HepG2 (cell line): ENCODE results near the gene HEMK1. TPM values are rescaled to one million over a fixed set of nuclear protein-coding genes. Genes with fewer than 3 reads are reported as not detected.
A peak's percentile ranks its signal among the peaks of the same experiment; 100 is the strongest.

Experiments
- ARID2 ChIP-seq: sonication (generic); formaldehyde crosslinking; IDR thresholded peaks from 2 replicates; pipeline ENCODE4 v1.8.1; 2022; ENCODE audit warnings: mild to moderate bottlenecking, missing genetic modification reagents, borderline replicate concordance
- CEBPG ChIP-seq: IDR thresholded peaks from 2 replicates; pipeline ENCODE4 v1.6.1; 2016
- FOSL1 ChIP-seq: sonication (generic); formaldehyde crosslinking; IDR thresholded peaks from 2 replicates; pipeline ENCODE4 v1.9.0; 2021; ENCODE audit warnings: missing genetic modification reagents, borderline replicate concordance
- GATAD1 ChIP-seq: IDR thresholded peaks from 2 replicates; pipeline ENCODE4 v1.6.1; 2016; ENCODE audit warnings: missing genetic modification reagents, missing compliant biosample characterization
- HDAC6 ChIP-seq: fragments of 200-600 bp; sonication (generic); IDR thresholded peaks from 2 replicates; pipeline ENCODE4 v1.7.0; 2017; ENCODE audit warnings: mild to moderate bottlenecking, antibody characterized with exemption, low read length, low read depth
- KLF15 ChIP-seq: sonication (generic); formaldehyde crosslinking; IDR thresholded peaks from 2 replicates; pipeline ENCODE4 v1.8.1; 2023; ENCODE audit warnings: borderline replicate concordance, mild to moderate bottlenecking, inconsistent platforms, missing genetic modification reagents, mixed read lengths
- MBNL3 ChIP-seq: fragments of 250-450 bp; sonication (Bioruptor Pico); conservative IDR thresholded peaks from 2 replicates; pipeline ENCODE4 v1.8.0; 2022; ENCODE audit warnings: mild to moderate bottlenecking, inconsistent platforms
- MYC ChIP-seq: sonication (generic); formaldehyde crosslinking; IDR thresholded peaks from 2 replicates; pipeline ENCODE4 v1.9.0; 2021; ENCODE audit warnings: missing genetic modification reagents, borderline replicate concordance
- NR2F2 ChIP-seq: IDR thresholded peaks from 2 replicates; pipeline ENCODE4 v1.6.1; 2012; ENCODE audit warnings: low read depth, inconsistent platforms, borderline replicate concordance
- SALL1 ChIP-seq: sonication (generic); formaldehyde crosslinking; IDR thresholded peaks from 2 replicates; pipeline ENCODE4 v1.8.0; 2022; ENCODE audit warnings: mild to moderate bottlenecking, missing genetic modification reagents
- SMAD1 ChIP-seq: sonication (generic); formaldehyde crosslinking; IDR thresholded peaks from 2 replicates; pipeline ENCODE4 v1.4.0; 2020; ENCODE audit warnings: missing genetic modification reagents, low read depth, mild to moderate bottlenecking, borderline replicate concordance
- THAP11 ChIP-seq: IDR thresholded peaks from 2 replicates; pipeline ENCODE4 v1.6.1; 2016; ENCODE audit warnings: missing biosample characterization, missing genetic modification reagents
- ZNF136 ChIP-seq: sonication (generic); formaldehyde crosslinking; IDR thresholded peaks from 2 replicates; pipeline ENCODE4 v1.8.1; 2022; ENCODE audit warnings: low read depth, mild to moderate bottlenecking, moderate library complexity, missing genetic modification reagents
- ZNF251 ChIP-seq: sonication (generic); formaldehyde crosslinking; IDR thresholded peaks from 2 replicates; pipeline ENCODE4 v1.9.0; 2021; ENCODE audit warnings: mild to moderate bottlenecking, missing genetic modification reagents
- ZNF556 ChIP-seq: sonication (generic); formaldehyde crosslinking; IDR thresholded peaks from 2 replicates; pipeline ENCODE4 v1.4.0; 2020; ENCODE audit warnings: mild to moderate bottlenecking, missing genetic modification reagents, borderline replicate concordance
- ZNF570 ChIP-seq: sonication (generic); formaldehyde crosslinking; IDR thresholded peaks from 2 replicates; pipeline ENCODE4 v1.4.0; 2020; ENCODE audit warnings: mild to moderate bottlenecking, missing genetic modification reagents, borderline replicate concordance
- ZNF850 ChIP-seq: sonication (generic); formaldehyde crosslinking; conservative IDR thresholded peaks from 2 replicates; pipeline ENCODE4 v1.9.0; 2021; ENCODE audit warnings: mild to moderate bottlenecking, missing genetic modification reagents
- ZSCAN9 ChIP-seq: IDR thresholded peaks from 2 replicates; pipeline ENCODE4 v1.6.1; 2016; ENCODE audit warnings: borderline replicate concordance
- polyA plus RNA-seq, 8 experiments: library from polyadenylated mRNA; depleted of rRNA in 3 of 8; stranded (reverse) in 7 of 8; unstranded in 1 of 8; fragments of >200 nt; fragmentation: Illumina TruSeq in 4 of 8; extraction: Trizol in 4 of 8; gene quantifications; 2 replicates each; pipeline versions ENCODE4 v1.2.1 to v1.2.3, GENCODE V29; 2011 to 2016; ENCODE audit warnings: low read depth in 4 of 8, missing spikeins in 1 of 8, mixed read lengths in 1 of 8; ENCODE audit not compliant: insufficient read depth in 1 of 8
- total RNA-seq, 5 experiments: library from RNA; depleted of rRNA; stranded (reverse); fragments of >200 nt; fragmentation: Illumina TruSeq; extraction: Trizol; gene quantifications; 2 replicates each; pipeline ENCODE4 v1.2.3, GENCODE V29; 2016; ENCODE audit warnings: low read depth in 1 of 5
- TF ChIP-seq, protein P1 (sequence below): sonication (generic); formaldehyde crosslinking; conservative IDR thresholded peaks from 2 replicates; pipeline ENCODE4 v1.8.0; 2022; ENCODE audit warnings: missing genetic modification reagents
- TF ChIP-seq, protein P2 (sequence below): sonication (generic); formaldehyde crosslinking; IDR thresholded peaks from 2 replicates; pipeline ENCODE4 v1.4.0; 2020; ENCODE audit warnings: missing genetic modification reagents
- TF ChIP-seq, protein P3 (sequence below): sonication (generic); formaldehyde crosslinking; IDR thresholded peaks from 2 replicates; pipeline ENCODE4 v1.5.1; 2020; ENCODE audit warnings: mild to moderate bottlenecking, moderate library complexity, missing genetic modification reagents

The HEMK1 gene
- total and polyA plus RNA-seq, 2 of the 13 experiments (the other 11 are each of a cell fraction or from before 2014, with no cell fraction given), result 9.8 to 12.6 TPM

DNA sequence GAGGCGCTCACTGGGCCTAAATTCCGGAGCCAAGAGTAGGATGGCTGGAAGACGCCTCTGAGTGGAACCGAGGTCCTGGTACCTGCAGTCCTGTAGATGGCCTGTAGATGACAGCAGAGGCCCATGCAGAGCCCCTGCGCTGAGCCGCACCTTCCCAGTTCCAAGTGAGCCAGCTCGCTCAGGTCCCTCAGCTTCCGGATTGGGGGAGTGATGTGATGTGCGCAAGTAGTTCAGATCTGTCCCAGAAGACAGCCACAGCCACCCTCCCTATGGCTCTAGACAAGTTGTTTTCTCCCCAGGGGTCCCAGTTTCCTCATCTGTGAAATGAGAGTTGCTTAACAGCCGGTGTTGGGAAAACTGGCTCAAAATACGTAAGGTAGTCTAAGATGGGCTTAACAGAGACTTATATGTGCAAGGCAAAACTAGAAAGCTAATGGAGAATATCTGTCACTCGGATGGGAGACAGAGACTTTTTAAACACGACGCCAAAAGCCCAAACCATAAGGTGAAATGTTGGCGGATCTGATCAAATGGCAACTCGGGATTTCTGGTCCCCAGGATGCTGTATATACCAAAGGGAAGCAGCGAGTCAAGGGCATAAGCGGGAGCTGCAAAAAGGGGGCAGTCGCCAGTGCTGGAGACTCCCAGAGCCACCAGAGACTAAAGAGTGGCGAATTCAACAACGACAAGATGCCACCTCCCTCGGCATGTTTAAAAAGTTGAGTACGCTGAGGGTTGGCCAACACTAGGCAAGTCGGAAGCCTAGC is 46.9 kb downstream of the HEMK1 start (continued):
- TF ChIP-seq, protein P1, sequence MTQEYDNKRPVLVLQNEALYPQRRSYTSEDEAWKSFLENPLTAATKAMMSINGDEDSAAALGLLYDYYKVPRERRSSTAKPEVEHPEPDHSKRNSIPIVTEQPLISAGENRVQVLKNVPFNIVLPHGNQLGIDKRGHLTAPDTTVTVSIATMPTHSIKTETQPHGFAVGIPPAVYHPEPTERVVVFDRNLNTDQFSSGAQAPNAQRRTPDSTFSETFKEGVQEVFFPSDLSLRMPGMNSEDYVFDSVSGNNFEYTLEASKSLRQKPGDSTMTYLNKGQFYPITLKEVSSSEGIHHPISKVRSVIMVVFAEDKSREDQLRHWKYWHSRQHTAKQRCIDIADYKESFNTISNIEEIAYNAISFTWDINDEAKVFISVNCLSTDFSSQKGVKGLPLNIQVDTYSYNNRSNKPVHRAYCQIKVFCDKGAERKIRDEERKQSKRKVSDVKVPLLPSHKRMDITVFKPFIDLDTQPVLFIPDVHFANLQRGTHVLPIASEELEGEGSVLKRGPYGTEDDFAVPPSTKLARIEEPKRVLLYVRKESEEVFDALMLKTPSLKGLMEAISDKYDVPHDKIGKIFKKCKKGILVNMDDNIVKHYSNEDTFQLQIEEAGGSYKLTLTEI (CRISPR knock-in tag), result no peak
- TF ChIP-seq CEBPG (CRISPR knock-in tag), result 0 out of 2 replicates have a peak, but pooled peaks have one; percentile 2
- no peak for TF ChIP-seq ZSCAN9
- 0 out of 2 replicates have a peak, but pooled peaks have one; percentile 38 for TF ChIP-seq THAP11
- no peak for TF ChIP-seq ZNF136
- no peak for TF ChIP-seq KLF15 (CRISPR knock-in tag)
- peak; percentile 52; the same call in 1 of the 2 replicates for TF ChIP-seq GATAD1 (CRISPR knock-in tag)
- TF ChIP-seq SALL1 (CRISPR knock-in tag), result peak; percentile 54; the same call in 1 of the 2 replicates
- TF ChIP-seq, protein P2, sequence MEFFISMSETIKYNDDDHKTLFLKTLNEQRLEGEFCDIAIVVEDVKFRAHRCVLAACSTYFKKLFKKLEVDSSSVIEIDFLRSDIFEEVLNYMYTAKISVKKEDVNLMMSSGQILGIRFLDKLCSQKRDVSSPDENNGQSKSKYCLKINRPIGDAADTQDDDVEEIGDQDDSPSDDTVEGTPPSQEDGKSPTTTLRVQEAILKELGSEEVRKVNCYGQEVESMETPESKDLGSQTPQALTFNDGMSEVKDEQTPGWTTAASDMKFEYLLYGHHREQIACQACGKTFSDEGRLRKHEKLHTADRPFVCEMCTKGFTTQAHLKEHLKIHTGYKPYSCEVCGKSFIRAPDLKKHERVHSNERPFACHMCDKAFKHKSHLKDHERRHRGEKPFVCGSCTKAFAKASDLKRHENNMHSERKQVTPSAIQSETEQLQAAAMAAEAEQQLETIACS (CRISPR knock-in tag), result no peak
- no peak for TF ChIP-seq HDAC6
- TF ChIP-seq ZNF850 (CRISPR knock-in tag), result no peak
- no peak for TF ChIP-seq SMAD1
- TF ChIP-seq ZNF251 (CRISPR knock-in tag), result no peak
- TF ChIP-seq MYC (CRISPR knock-in tag), result no peak
- TF ChIP-seq, protein P3, sequence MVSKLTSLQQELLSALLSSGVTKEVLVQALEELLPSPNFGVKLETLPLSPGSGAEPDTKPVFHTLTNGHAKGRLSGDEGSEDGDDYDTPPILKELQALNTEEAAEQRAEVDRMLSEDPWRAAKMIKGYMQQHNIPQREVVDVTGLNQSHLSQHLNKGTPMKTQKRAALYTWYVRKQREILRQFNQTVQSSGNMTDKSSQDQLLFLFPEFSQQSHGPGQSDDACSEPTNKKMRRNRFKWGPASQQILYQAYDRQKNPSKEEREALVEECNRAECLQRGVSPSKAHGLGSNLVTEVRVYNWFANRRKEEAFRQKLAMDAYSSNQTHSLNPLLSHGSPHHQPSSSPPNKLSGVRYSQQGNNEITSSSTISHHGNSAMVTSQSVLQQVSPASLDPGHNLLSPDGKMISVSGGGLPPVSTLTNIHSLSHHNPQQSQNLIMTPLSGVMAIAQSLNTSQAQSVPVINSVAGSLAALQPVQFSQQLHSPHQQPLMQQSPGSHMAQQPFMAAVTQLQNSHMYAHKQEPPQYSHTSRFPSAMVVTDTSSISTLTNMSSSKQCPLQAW, result no peak
- TF ChIP-seq MBNL3 (CRISPR knock-in tag), result no peak
- TF ChIP-seq ZNF570 (CRISPR knock-in tag), result no peak
- TF ChIP-seq ZNF556 (CRISPR knock-in tag), result peak; percentile 70; the same call in 1 of the 2 replicates
- TF ChIP-seq NR2F2, result no peak
- TF ChIP-seq FOSL1 (CRISPR knock-in tag), result no peak
- no peak for TF ChIP-seq ARID2 (CRISPR knock-in tag)
